K562 (cell line): ENCODE results near the gene NECAB2. TPM values are rescaled to one million over a fixed set of nuclear protein-coding genes. Genes with fewer than 3 reads are reported as not detected.

Experiments used
- CREB1 ChIP-seq, 2 experiments: sonication (generic) in 1 of 2; formaldehyde crosslinking in 1 of 2; IDR thresholded peaks; 2 replicates each; pipeline versions ENCODE4 v1.6.1 to v1.8.0; 2012 to 2022; ENCODE audit warnings: inconsistent platforms in 1 of 2, mild to moderate bottlenecking in 1 of 2, missing genetic modification reagents in 1 of 2, moderate library complexity in 1 of 2
- DMBX1 ChIP-seq: fragments of 250-450 bp; sonication (Bioruptor Pico); IDR thresholded peaks from 2 replicates; pipeline ENCODE4 v1.8.0; 2022; ENCODE audit warnings: inconsistent platforms, mild to moderate bottlenecking, moderate library complexity, borderline replicate concordance
- KLF10 ChIP-seq: fragments of 250-450 bp; sonication (Bioruptor Pico); IDR thresholded peaks from 2 replicates; pipeline ENCODE4 v1.6.1; 2021; ENCODE audit warnings: matching md5 sums
- NR1H2 ChIP-seq: sonication (generic); formaldehyde crosslinking; IDR thresholded peaks from 2 replicates; pipeline ENCODE4 v1.4.0; 2020; ENCODE audit warnings: mild to moderate bottlenecking, missing genetic modification reagents
- PRMT5 ChIP-seq: sonication (generic); formaldehyde crosslinking; IDR thresholded peaks from 2 replicates; pipeline ENCODE4 v1.5.0; 2020; ENCODE audit warnings: missing genetic modification reagents
- TRIM24 ChIP-seq, 2 experiments: fragments of 450-650 bp; IDR thresholded peaks; 2 replicates each; pipeline ENCODE4 v1.6.1; 2016
- ZNF707 ChIP-seq: fragments of 250-450 bp; sonication (Bioruptor Pico); conservative IDR thresholded peaks from 2 replicates; pipeline ENCODE4 v1.8.0; 2022; ENCODE audit warnings: inconsistent platforms, mild to moderate bottlenecking, moderate library complexity
- ZNF79 ChIP-seq: fragments of 250-450 bp; sonication (Bioruptor Pico); IDR thresholded peaks from 2 replicates; pipeline ENCODE4 v1.4.0; 2020; ENCODE audit warnings: low read depth, mild to moderate bottlenecking, moderate library complexity
- polyA plus RNA-seq, 8 experiments: library from polyadenylated mRNA; depleted of rRNA in 4 of 8; stranded (reverse) in 5 of 8; unstranded in 3 of 8; fragments of >200 nt; fragmentation: Nextera tagmentation in 2 of 8; fragmentation: Illumina TruSeq in 1 of 8; extraction: Ambion mirVana in 2 of 8; extraction: Trizol in 1 of 8; gene quantifications; 2 replicates each; pipeline versions ENCODE4 v1.2.1 to v1.2.3, GENCODE V29; 2011 to 2014; ENCODE audit warnings: inconsistent platforms in 1 of 8, missing spikeins in 1 of 8
- total RNA-seq, 7 experiments: library from RNA; depleted of rRNA in 6 of 7; stranded (reverse); fragments of >200 nt in 6 of 7; fragmentation: Illumina TruSeq in 2 of 7; extraction: Trizol in 2 of 7; gene quantifications; 2 replicates each; pipeline versions ENCODE4 v1.2.1 to v1.2.3, GENCODE V29; 2011 to 2021; ENCODE audit warnings: low replicate concordance in 1 of 7
- TF ChIP-seq, protein P1 (sequence below), 3 experiments: fragments of 200-800 bp in 1 of 3; sonication (Bioruptor generic) in 1 of 3; sonication (generic) in 1 of 3; formaldehyde crosslinking in 1 of 3; IDR thresholded peaks; 2 replicates each; pipeline versions ENCODE4 v1.6.1 to v1.8.0; 2016 to 2022; ENCODE audit warnings: mild to moderate bottlenecking in 2 of 3, missing compliant biosample characterization in 2 of 3, missing genetic modification characterization in 2 of 3, missing genetic modification reagents in 1 of 3
- TF ChIP-seq, protein P2 (sequence below), 2 experiments: IDR thresholded peaks; 2 replicates each; pipeline ENCODE4 v1.6.1; 2011; ENCODE audit warnings: borderline replicate concordance in 1 of 2, control low read depth in 1 of 2, low read depth in 1 of 2, low read length in 1 of 2, mild to moderate bottlenecking in 1 of 2, mixed read lengths in 1 of 2, moderate library complexity in 1 of 2; ENCODE audit not compliant: insufficient read depth in 1 of 2, insufficient read length in 1 of 2, poor library complexity in 1 of 2, severe bottlenecking in 1 of 2; ENCODE audit errors: extremely low read depth in 1 of 2
- TF ChIP-seq, protein P3 (sequence below): IDR thresholded peaks from 2 replicates; pipeline ENCODE4 v1.6.1; 2014; ENCODE audit warnings: antibody characterized with exemption
- TF ChIP-seq, protein P4 (sequence below), 2 experiments: fragments of 450-650 bp in 1 of 2; sonication (generic) in 1 of 2; formaldehyde crosslinking in 1 of 2; IDR thresholded peaks in 1 of 2; conservative IDR thresholded peaks in 1 of 2; 2 replicates each; pipeline versions ENCODE4 v1.6.1 to v1.8.1; 2016 to 2023; ENCODE audit warnings: mild to moderate bottlenecking in 2 of 2, moderate library complexity in 2 of 2, inconsistent platforms in 1 of 2, missing genetic modification reagents in 1 of 2
- TF ChIP-seq, protein P5 (sequence below), 3 experiments: fragments of 200-800 bp in 1 of 3; fragments of 250-450 bp in 1 of 3; fragments of 450-650 bp in 1 of 3; sonication (Bioruptor Pico) in 1 of 3; sonication (Bioruptor generic) in 1 of 3; formaldehyde crosslinking in 1 of 3; IDR thresholded peaks; 2 replicates each; pipeline versions ENCODE4 v1.6.1 to v1.8.0; 2016 to 2022; ENCODE audit warnings: mild to moderate bottlenecking in 2 of 3, missing genetic modification characterization in 2 of 3, missing compliant biosample characterization in 1 of 3, moderate library complexity in 1 of 3
- TF ChIP-seq, protein P6 (sequence below), 2 experiments: fragments of 200-800 bp in 1 of 2; sonication (Bioruptor generic) in 1 of 2; sonication (generic) in 1 of 2; formaldehyde crosslinking in 1 of 2; IDR thresholded peaks in 1 of 2; conservative IDR thresholded peaks in 1 of 2; 2 replicates each; pipeline versions ENCODE4 v1.5.0 to v1.6.1; 2016 to 2020; ENCODE audit warnings: missing compliant biosample characterization in 1 of 2, missing genetic modification characterization in 1 of 2, missing genetic modification reagents in 1 of 2

Gene NECAB2
- total and polyA plus RNA-seq, 9 of the 15 experiments (the other 6 are each of a cell fraction or from before 2014, with no cell fraction given): 0.03 to 0.28 TPM; not detected in 7

DNA sequence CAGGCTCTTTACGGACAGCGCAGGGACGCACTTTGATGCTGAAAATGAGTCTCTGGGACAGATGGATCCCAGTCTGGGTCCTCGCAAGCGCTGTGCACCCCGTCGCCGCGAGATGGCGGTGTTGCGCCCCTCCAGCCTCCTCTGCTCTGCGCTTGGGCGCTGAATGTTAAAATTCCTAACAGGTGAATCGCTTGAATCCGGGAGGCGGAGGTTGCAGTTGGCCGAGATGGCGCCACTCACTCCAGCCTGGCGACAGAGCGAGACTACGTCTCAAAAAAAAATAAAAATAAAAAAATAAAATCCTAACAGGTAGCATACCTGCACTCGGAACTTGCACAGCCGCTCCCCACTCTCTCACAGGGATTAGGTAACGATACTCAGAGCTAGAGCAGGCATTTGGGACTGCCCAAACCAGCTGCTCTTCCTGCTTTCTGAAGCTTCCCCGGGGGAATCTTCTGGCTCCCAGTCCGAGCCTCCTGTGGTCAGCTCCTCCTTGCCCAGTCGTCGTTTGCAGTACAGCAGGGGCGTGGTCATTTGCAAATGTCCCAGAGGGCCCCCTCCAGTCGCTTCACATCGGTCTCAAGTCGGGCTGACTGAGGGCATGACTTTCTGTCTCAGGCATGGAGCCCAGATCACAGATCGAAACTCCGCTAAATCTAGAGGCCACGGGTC lies 41.2 kb upstream of the NECAB2 start (continued):
- TF ChIP-seq, protein P1, sequence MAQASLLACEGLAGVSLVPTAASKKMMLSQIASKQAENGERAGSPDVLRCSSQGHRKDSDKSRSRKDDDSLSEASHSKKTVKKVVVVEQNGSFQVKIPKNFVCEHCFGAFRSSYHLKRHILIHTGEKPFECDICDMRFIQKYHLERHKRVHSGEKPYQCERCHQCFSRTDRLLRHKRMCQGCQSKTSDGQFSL (CRISPR knock-in tag; IDR thresholded peaks at IDR 0.05): no peak
- TF ChIP-seq, protein P1 (tag; IDR thresholded peaks at IDR 0.05): no peak
- no peak for TF ChIP-seq KLF10 (CRISPR knock-in tag)
- TF ChIP-seq, protein P2, sequence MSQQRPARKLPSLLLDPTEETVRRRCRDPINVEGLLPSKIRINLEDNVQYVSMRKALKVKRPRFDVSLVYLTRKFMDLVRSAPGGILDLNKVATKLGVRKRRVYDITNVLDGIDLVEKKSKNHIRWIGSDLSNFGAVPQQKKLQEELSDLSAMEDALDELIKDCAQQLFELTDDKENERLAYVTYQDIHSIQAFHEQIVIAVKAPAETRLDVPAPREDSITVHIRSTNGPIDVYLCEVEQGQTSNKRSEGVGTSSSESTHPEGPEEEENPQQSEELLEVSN (IDR thresholded peaks at IDR 0.05; ENCODE audit: borderline replicate concordance in 1 of 2, extremely low read depth in 1 of 2, insufficient read depth in 1 of 2, insufficient read length in 1 of 2, low read depth in 1 of 2, low read length in 1 of 2, poor library complexity in 1 of 2, severe bottlenecking in 1 of 2): peak in 1 of 2 experiments; percentile 16
- TF ChIP-seq DMBX1 (CRISPR knock-in tag): no peak
- no peak for TF ChIP-seq PRMT5
- no peak for TF ChIP-seq NR1H2 (CRISPR knock-in tag)
- TF ChIP-seq, protein P3, sequence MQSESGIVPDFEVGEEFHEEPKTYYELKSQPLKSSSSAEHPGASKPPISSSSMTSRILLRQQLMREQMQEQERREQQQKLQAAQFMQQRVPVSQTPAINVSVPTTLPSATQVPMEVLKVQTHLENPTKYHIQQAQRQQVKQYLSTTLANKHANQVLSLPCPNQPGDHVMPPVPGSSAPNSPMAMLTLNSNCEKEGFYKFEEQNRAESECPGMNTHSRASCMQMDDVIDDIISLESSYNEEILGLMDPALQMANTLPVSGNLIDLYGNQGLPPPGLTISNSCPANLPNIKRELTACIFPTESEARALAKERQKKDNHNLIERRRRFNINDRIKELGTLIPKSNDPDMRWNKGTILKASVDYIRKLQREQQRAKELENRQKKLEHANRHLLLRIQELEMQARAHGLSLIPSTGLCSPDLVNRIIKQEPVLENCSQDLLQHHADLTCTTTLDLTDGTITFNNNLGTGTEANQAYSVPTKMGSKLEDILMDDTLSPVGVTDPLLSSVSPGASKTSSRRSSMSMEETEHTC: no peak
- TF ChIP-seq, protein P4, sequence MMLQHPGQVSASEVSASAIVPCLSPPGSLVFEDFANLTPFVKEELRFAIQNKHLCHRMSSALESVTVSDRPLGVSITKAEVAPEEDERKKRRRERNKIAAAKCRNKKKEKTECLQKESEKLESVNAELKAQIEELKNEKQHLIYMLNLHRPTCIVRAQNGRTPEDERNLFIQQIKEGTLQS (IDR thresholded peaks at IDR 0.05): no peak
- TF ChIP-seq, protein P4 (CRISPR knock-in tag; conservative IDR thresholded peaks at IDR 0.05): no peak
- TF ChIP-seq, protein P5, sequence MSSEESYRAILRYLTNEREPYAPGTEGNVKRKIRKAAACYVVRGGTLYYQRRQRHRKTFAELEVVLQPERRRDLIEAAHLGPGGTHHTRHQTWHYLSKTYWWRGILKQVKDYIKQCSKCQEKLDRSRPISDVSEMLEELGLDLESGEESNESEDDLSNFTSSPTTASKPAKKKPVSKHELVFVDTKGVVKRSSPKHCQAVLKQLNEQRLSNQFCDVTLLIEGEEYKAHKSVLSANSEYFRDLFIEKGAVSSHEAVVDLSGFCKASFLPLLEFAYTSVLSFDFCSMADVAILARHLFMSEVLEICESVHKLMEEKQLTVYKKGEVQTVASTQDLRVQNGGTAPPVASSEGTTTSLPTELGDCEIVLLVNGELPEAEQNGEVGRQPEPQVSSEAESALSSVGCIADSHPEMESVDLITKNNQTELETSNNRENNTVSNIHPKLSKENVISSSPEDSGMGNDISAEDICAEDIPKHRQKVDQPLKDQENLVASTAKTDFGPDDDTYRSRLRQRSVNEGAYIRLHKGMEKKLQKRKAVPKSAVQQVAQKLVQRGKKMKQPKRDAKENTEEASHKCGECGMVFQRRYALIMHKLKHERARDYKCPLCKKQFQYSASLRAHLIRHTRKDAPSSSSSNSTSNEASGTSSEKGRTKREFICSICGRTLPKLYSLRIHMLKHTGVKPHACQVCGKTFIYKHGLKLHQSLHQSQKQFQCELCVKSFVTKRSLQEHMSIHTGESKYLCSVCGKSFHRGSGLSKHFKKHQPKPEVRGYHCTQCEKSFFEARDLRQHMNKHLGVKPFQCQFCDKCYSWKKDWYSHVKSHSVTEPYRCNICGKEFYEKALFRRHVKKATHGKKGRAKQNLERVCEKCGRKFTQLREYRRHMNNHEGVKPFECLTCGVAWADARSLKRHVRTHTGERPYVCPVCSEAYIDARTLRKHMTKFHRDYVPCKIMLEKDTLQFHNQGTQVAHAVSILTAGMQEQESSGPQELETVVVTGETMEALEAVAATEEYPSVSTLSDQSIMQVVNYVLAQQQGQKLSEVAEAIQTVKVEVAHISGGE (CRISPR knock-in tag; IDR thresholded peaks at IDR 0.05): no peak
- no peak for TF ChIP-seq ZNF707 (CRISPR knock-in tag)
- TF ChIP-seq ZNF79: no peak
- no peak for TF ChIP-seq CREB1 (IDR thresholded peaks at IDR 0.05)
- 0 out of 2 replicates have a peak, but pooled peaks have one; percentile 23 for TF ChIP-seq CREB1 (CRISPR knock-in tag; IDR thresholded peaks at IDR 0.05)
- 0 out of 4 replicates have a peak, but pooled peaks of 1 of the 2 experiments have one; percentile 10 for TF ChIP-seq TRIM24 (IDR thresholded peaks at IDR 0.05)
- TF ChIP-seq, protein P6, sequence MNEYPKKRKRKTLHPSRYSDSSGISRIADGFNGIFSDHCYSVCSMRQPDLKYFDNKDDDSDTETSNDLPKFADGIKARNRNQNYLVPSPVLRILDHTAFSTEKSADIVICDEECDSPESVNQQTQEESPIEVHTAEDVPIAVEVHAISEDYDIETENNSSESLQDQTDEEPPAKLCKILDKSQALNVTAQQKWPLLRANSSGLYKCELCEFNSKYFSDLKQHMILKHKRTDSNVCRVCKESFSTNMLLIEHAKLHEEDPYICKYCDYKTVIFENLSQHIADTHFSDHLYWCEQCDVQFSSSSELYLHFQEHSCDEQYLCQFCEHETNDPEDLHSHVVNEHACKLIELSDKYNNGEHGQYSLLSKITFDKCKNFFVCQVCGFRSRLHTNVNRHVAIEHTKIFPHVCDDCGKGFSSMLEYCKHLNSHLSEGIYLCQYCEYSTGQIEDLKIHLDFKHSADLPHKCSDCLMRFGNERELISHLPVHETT (CRISPR knock-in tag; conservative IDR thresholded peaks at IDR 0.05 in 1 of 2, IDR thresholded peaks at IDR 0.05 in 1 of 2): no peak
